Middle frontal gyrus (tissue), 1 donor: ENCODE measurements around the gene FAM174A.
"Not testable (repeated sequence)": the region's sequence is repeated elsewhere in the genome, so short reads cannot be mapped to it uniquely, and the experiment has no call there.

Experiments used
- DNase-seq: peaks from one replicate; pipeline ENCODE4 v3.0.0-alpha.2; 2015; ENCODE audit warnings: low spot score; ENCODE audit errors: extremely low spot score

The FAM174A gene

DNA sequence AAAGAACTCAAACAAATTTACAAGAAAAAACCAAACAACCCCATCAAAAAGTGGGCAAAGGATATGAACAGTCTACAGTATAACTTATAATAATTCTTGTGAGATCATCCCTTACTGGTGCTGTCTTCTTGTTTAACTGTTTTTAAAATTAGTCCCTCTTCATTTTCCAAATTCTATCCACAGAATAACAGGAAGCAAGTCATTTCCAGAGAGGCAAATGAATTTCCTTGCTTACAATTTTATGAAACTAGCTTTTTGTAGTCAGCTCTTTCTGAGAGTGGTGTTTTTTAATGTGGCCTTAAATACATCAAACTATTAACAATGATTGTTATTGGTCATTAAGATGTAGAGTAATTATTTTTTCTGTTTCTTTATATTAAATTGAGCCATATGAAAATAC, 40.6 kb downstream of the FAM174A start:
- no peak for DNase-seq

GRCh38 chr5:100576217-100576751, 41.1 kb downstream of the FAM174A start:
- no peak for DNase-seq

DNA sequence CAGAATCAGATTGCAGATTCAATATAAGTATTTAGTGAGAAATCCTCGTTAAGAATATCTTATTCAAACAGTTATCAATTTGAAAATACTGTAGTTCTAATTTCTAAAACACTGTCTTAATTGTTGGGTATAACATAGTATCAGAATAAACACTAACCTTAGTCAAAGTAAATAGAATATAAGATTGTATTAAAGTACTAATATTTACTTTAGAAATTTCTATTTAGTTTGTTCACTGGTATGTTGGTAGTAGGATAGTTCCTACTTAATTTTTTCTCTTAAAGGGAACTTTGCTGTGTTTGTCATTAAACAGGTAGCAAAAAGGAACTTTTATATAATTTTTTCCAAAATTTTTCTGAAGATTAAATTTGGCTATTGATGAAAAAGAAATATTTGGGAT, 42.3 kb downstream of the FAM174A start:
- DNase-seq: no peak

GRCh38 chr5:100584069-100584468, 48.9 kb downstream of the FAM174A start:
- DNase-seq: no peak

GRCh38 chr5:100584889-100585288, 49.7 kb downstream of the FAM174A start:
- no peak for DNase-seq

DNA sequence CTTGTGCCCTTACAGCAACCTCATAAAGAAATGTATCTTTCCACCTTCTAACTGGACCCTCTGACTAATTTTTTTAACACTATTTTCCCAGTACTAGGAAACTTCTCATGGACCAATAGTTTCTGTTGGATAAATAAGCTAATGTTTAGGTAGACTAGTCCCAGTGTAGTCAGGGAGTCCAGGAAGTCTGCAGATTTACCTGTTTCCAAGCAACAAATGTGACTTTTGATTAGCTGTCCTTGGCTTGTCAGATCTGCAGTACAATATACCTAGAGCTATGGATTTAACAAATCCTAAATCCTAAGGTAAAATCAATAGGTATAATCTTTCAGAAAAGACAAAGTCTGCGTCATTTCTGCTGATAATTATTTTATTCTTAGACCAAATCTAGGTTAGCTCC, 55.7 kb downstream of the FAM174A start:
- no peak for DNase-seq

- DNase-seq: no peak
Measured at GRCh38 chr5:100595152-100595811, 60.1 kb downstream of the FAM174A start.

DNA sequence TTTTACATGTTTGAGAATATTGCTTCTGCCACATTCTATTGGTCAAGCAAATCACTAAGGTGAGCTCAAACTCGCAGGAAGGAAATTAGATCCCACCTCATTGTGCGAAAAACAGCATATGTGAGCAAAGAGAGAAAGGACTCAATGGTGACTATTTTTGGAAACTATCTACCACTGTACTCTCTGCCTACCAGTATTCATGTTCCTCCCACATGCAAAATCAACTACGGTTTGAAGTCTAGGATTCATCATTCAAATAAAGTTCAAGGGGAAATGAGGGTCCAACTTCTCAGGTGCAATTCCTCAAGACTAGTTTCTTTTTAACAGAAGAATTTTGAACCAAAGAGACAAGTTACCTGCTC, 60.6 kb downstream of the FAM174A start:
- no peak for DNase-seq

- DNase-seq: no peak
Measured at GRCh38 chr5:100598446-100598845, 63.3 kb downstream of the FAM174A start.

DNA sequence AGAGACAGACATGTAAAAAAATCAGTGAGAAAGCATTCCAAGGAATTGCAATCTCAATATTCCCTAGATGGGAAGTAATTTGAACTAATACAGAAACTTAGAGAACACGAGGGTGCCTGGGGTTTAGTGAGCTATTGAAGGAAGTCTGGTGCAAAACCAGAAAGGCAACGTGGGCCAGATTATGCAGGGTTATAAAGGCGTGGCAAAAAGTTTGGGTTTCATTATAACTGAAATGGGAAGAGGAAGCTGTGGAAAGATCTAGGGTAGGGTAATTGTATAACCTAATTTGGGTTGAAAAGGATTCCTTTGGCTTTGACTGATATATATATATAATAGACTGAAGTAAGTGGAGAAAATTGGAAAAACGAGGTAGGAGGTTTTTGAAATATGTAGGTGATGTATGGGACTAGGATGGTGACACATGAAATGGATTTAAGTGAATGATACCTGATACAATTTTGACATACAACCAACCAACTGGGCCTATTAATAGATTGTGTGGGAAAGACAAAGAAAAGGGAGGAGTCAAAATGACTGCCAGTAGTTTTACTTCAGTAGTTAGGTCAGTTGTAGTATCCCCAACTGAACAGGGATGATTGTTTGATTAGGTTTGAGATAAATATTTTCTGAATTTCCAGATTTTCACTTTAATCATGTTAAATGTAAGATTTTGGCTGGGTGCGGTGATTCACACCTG, 65.3 kb downstream of the FAM174A start:
- DNase-seq: no peak

GRCh38 chr5:100603141-100603540, 68.0 kb downstream of the FAM174A start:
- DNase-seq: no peak

DNA sequence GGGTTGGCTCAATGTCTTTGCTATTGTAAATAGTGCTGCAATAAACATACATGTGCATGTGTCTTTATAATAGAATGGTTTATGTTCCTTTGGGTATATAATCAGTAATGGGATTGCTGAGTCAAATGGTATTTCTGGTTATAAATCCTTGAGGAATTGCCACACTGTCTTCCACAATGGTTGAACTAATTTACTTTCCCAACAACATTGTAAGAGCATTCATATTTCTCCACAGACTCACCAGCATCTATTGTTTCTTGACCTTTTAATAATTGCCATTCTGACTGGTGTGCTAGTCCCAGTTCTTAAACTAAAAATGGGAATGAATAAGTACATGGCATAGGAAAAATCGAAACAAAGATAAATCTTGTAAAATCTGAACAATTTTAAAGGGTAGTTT, 68.8 kb downstream of the FAM174A start:
- not testable (repeated sequence) for DNase-seq

GRCh38 chr5:100609594-100609993, 74.4 kb downstream of the FAM174A start:
- no peak for DNase-seq

GRCh38 chr5:100614308-100614707, 79.1 kb downstream of the FAM174A start:
- DNase-seq: no peak

GRCh38 chr5:100615362-100615761, 80.2 kb downstream of the FAM174A start:
- DNase-seq: no peak

GRCh38 chr5:100616291-100616690, 81.1 kb downstream of the FAM174A start:
- no peak for DNase-seq

DNA sequence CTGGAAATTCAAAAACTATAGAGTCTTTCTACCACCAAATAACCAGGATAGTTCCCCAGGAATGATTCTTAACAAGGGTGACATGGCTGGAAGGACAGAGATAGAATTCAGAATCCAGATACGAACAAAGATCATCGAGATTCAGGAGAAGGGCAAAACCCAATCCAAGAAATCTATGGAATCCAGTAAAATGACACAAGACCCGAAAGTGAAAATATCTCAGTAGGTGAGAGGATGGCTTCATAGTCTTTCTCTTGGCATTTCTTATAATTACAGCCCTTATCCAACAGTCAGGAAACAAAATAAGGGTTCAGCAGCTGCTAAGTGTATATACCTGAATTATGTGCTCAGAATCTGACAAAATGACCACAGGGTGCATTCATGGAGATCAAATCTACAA, 81.8 kb downstream of the FAM174A start:
- no peak for DNase-seq

DNA sequence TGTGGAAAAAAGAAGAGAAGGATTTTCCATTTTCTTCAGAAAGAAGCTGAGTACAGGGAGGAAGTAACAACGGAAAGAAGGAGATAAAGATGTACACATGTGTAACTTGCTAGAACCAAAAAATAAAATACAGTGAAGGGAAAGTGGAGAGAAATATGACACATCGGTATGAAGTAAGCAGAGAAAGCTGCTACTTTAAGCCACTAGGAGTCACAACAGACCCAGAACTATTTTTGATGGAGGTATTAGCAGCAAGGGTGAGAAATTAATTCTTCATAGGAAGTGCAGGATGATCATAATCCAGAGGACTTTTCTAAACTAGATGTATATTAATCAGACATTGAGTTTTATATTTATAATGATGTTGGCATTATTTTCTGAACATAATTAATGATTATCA, 88.5 kb downstream of the FAM174A start:
- DNase-seq: no peak

GRCh38 chr5:100634937-100635534, 99.9 kb downstream of the FAM174A start:
- DNase-seq: no peak
